GM18951 (cell line): ENCODE measurements around the gene NXPH1.

ENCODE experiments used
- POLR2A ChIP-seq: IDR thresholded peaks from 4 replicates; pipeline ENCODE4 v1.6.1; 2011; ENCODE audit warnings: mild to moderate bottlenecking; ENCODE audit not compliant: insufficient read length, insufficient read depth; ENCODE audit errors: extremely low read depth
- in situ Hi-C: fragments of 300-500 bp; cut with MboI; formaldehyde crosslinking; loops from one replicate; pipeline ENCODE4 v1.12.0; 2022; ENCODE audit warnings: low sequenced_read_pairs, mixed read lengths, inconsistent platforms; ENCODE audit not compliant: unreplicated experiment

Gene NXPH1

GRCh38 chr7:8601121-8601520 is 167.7 kb downstream of the NXPH1 start:
- no peak for TF ChIP-seq POLR2A
- in situ Hi-C loops, result no loop called here

GRCh38 chr7:8605221-8605620 is 171.8 kb downstream of the NXPH1 start:
- no peak for TF ChIP-seq POLR2A

GRCh38 chr7:8612584-8612983 is 179.2 kb downstream of the NXPH1 start:
- in situ Hi-C loops, result no loop called here
- no peak for TF ChIP-seq POLR2A

More at GRCh38 chr7:8605221-8605620, 171.8 kb downstream of the NXPH1 start:
- in situ Hi-C loops, result no loop called here

- in situ Hi-C loops, result no loop called here
- TF ChIP-seq POLR2A, result no peak
Observed at GRCh38 chr7:8613191-8613590, 179.8 kb downstream of the NXPH1 start.

- in situ Hi-C loops, result no loop called here
- TF ChIP-seq POLR2A, result no peak
Observed at GRCh38 chr7:8615019-8615418, 181.6 kb downstream of the NXPH1 start.

GRCh38 chr7:8618441-8619070 is 185.1 kb downstream of the NXPH1 start:
- in situ Hi-C loops, result no loop called here
- TF ChIP-seq POLR2A, result no peak

GRCh38 chr7:8620169-8620568 is 186.8 kb downstream of the NXPH1 start:
- in situ Hi-C loops, result no loop called here
- no peak for TF ChIP-seq POLR2A

- in situ Hi-C loops, result no loop called here
- TF ChIP-seq POLR2A, result no peak
Observed at GRCh38 chr7:8625612-8626011, 192.2 kb downstream of the NXPH1 start.

- TF ChIP-seq POLR2A, result no peak
- in situ Hi-C loops, result no loop called here
Observed at GRCh38 chr7:8627325-8627724, 193.9 kb downstream of the NXPH1 start.

GRCh38 chr7:8628656-8629055 is 195.2 kb downstream of the NXPH1 start:
- in situ Hi-C loops, result no loop called here
- no peak for TF ChIP-seq POLR2A

- TF ChIP-seq POLR2A, result no peak
- in situ Hi-C loops, result no loop called here
Observed at GRCh38 chr7:8629504-8629903, 196.1 kb downstream of the NXPH1 start.

GRCh38 chr7:8637322-8637721 is 203.9 kb downstream of the NXPH1 start:
- no peak for TF ChIP-seq POLR2A
- in situ Hi-C loops, result no loop called here

- in situ Hi-C loops, result no loop called here
- no peak for TF ChIP-seq POLR2A
Observed at GRCh38 chr7:8638076-8638475, 204.7 kb downstream of the NXPH1 start.

- in situ Hi-C loops, result no loop called here
- TF ChIP-seq POLR2A, result no peak
Observed at GRCh38 chr7:8639668-8640067, 206.3 kb downstream of the NXPH1 start.

- in situ Hi-C loops, result no loop called here
- TF ChIP-seq POLR2A, result no peak
Observed at GRCh38 chr7:8640671-8641070, 207.3 kb downstream of the NXPH1 start.
